Stimulated activated CD8-positive, alpha-beta memory T cell treated with anti-CD3 and anti-CD28 coated beads, Interleukin-15, amount 100 ng/mL, for 1 hour (primary cell): ENCODE measurements around the gene ELP5.
A peak's percentile ranks its signal among the peaks of the same experiment; 100 is the strongest.

Experiments
- DNase-seq: peaks from one replicate; pipeline ENCODE4 v3.0.0-alpha.2; 2020; ENCODE audit warnings: low read depth

The ELP5 gene, protein sequence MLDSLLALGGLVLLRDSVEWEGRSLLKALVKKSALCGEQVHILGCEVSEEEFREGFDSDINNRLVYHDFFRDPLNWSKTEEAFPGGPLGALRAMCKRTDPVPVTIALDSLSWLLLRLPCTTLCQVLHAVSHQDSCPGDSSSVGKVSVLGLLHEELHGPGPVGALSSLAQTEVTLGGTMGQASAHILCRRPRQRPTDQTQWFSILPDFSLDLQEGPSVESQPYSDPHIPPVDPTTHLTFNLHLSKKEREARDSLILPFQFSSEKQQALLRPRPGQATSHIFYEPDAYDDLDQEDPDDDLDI

DNA sequence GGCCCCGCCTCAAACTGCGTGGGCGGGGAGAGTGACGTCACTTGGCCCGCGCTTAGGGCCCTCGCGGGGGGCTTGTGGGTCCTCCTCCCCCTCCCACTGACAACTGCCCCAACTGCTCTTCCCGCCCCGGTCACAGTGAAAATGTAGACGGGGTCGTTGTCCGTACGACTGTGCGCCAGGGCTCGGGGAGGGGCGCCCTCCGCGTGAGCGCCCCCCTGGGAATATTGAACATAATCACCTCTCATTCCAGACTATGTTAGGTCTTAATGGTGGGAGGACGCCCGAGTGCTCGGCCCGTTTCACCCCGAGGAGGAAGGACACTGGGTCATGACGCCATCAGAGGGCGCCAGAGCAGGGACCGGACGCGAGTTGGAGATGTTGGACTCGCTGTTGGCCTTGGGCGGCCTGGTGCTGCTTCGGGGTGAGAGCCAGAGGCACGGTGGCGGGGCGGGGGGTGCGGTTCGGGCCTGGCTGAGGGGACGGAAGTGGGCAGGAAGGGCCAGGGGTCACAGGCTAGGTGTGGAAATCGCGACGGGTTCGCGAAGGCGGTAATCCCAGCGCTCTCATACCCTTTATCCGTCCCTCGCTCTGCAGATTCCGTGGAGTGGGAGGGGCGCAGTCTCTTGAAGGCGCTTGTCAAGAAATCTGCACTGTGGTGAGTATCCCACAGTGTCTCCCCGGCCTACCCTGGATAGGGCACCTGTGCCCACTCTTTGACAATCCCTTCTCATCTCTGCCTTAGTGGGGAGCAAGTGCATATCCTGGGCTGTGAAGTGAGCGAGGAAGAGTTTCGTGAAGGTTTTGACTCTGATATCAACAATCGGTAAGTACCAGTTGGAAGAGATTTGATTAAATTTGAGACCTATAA lies at the start of gene ELP5:
Gene ELP5 (plus strand): TSS at position 40 of the 868 bp plus-strand sequence. CDS start 336 bp downstream, at position 376.
- peak; percentile 73 for DNase-seq

DNA sequence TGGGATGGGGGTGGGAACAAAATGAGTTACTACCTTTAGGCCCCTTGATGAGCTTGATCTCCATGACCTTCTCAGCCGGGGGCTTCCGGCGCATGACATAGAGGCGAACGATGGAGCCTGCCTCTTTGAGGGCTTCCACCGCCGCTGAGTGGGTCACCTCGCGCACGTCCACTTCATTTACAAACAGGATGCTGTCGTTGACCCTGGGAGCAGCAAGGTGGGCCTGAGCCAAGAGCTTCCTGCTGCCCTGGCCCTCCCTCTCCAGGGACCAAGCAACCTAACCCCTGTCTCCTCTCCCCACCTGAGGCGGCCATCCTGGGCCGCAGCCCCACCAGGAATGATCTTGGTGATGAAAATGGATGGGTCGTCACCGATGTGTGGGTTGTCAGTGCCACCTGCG lies 48.6 kb upstream of the ELP5 start:
- DNase-seq = no peak

DNA sequence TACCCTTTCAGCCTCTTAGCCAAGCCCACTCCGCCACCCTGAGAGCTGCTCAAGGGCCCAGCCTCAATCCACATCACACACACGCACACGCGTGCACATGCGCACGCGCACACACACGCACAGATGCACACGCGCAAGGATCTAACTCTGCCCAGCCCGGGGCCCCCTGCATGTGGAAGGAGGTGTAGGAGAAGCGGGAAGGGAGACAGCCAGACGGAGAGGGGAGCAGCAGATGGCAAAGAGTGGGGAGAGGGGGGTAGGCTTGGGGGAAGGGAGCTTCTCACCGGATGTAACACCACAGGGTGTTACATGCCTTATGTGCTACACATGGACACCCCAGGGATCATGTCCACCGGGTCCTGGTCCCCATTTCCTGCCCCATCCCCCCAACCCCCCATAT lies 47.7 kb upstream of the ELP5 start:
- no peak for DNase-seq

DNA sequence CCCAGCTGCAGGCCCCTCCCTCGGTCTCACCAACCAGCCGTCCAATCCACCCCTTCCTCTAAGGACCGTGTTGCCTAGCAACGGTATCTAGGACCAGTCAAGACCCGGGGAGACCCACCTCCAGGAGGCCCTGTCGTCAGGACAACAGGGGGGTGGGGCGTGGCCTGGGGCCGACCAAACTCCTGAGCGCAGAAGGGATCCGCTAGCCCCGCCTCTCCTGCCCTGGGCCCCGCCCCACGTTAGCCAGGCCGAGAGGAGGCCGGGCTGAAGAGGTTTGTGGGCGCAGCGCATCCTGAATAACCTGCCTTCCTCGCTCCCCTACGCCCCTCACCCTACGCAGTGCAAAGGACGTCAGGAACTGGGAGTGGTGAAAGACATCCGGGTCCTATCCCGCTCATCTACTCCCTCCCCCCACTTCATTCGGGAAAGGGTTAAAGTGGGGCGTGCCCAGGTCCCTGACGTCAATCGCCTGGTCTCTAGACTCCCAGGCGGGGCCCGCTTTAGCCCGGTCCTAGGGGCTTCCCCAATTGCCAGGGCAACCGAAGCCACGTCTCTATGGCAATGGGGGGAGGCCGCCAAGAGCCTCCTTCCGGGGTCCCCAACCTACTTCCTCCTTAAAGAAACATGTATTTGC lies 47.1 kb upstream of the ELP5 start:
- DNase-seq = peak; percentile 91

DNA sequence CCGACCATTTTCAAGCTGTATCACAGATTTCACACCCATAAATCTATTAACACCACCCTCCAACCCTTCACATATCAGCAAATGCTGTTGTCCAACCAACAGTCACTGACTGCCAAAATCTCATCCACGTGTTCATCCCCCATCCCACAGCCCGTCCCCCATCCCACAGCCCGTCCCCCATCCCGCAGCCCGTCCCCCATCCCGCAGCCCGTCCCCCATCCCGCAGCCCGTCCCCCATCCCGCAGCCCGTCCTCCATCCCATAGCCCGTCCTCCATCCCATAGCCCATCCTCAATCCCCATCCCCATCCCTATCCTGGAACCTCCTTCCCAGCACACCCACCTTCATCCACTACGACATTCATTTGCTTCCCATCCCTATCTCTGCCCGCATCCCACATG lies 46.5 kb upstream of the ELP5 start:
- DNase-seq = no peak

DNA sequence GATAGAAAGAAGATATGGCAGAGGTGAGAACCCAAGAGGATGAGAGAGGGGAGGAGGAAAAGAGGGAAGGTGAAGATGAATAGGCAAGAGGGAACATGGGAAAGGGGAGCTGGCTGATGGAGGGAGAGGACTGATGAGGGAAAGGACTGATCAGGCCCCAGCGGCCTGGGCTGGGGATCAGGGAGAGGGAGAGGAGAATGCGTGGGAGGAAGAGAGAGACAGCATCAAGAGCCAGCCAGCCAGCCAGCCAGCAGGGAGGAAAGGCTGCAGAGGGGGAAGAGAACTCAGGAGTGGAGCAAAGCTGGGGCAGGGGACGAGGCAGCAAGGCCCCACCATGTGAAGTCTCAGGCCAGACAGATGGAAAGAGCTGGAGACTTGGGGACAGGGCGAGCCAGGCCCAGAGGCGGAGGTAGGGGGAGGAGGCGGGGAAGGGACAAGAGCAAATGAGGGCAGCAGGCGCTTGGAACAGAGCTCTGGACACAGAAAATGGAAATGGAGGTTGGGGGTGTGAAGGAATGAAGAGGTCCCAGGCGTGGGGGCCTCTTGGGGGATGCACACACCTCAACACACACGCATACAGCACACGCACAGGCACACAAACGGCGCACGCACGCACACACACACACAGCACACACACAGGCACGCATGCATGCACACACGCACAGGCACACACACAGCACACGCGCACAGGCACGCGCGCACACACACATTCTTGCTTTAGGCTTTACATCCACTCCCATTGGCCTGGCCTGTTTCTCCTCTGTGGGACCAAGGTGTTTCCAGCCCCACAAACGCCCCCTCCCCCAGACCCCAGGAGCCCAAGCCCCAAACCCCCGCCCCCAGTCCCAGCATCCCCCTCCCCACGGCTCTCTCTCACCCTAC lies 44.7 kb upstream of the ELP5 start:
- DNase-seq = no peak

DNA sequence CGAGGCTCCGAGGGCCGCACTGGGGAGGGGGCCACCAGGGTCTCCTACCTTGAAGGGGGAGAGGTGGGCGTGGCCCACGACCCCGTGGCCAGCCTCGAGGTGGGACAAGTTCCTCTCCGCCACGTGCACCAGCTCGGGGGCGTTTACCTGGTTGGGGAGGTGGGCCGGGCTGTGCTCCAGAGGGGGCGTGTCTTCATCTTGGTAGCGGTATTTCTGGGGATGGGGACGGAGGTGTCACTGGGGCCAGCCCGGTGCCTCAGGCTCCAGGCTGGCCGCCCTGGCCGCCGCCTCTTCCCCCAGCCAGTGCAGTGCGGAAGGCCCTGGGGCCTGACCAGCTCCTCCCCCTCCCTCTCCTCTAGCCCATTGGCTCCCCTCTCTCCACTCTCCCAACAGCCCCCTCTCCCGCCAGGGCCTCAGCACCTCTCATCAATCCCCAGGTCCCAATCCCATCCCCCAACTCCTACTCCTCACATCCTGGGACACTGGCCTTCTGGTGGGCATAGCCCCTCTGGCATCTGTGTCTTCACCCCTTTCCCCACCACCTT lies 43.9 kb upstream of the ELP5 start:
- no peak for DNase-seq

DNA sequence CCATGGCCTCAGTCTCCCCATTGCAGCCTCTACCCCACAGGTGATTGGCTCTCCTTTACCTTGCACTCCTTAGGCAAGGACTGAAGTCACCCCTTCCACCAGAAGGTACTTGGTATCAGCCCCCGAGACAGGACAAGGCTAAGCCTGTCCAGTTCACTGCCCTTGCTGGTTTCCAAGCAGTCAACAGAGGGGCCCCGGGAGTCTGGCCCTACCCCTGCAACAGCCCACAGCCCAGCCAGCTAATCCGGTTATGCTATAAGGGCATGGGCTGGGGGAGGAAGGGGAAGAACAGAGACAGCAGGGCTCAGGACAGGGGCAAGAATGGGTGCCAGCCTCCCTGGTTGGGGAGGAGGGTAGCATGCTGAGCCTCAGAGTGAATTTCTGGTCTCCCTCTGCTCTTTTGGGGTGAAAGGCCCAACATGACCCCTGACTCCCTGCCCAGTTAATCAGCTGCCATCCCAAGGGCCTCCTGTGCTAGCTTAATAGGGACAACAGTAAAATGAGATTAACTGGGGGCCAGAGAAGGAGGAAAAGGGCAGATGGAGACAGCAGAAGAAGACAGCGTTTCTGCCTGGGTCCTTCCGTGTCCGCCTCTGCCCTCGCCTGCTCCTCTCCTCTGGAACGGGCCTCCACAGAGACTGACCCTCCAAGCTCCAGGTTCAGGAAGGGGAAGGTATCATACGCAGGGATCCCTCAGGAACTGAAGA lies 43.1 kb upstream of the ELP5 start:
- no peak for DNase-seq

DNA sequence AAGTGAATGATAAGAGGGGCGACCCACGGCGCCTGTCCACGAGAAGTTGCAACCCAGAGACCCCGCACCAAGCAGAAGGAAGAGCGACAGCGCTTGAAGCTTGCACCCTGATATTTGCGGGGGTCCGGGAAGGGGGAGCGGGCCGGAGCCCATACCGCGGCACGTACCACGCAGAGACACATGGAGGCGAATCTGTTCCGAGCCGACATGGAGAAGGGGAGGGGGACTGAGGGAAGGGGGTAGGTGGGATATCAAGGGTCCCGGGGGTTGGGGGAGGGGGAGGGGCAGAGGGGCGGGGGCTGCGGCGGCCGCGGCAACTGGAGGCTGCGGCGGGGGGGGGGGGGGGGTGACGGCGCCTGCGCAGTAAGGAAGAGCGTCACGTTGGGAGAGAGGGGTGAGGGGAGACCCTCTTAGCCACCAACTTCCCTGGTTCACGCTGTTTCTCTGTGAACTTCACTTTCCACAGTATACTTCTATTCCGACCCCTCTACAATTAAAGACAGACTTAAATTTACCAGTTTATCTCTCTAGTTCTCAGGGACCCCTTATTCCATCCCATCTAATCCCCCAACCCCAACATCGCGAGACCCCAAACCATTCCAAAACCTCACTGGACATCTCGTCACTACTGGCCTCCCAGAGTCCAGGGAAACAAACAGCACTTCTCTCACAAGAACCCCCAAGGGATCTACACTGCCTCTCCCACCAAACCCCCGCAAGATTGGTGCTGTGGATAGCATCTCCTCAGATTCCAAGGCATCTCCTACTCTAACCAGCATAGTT lies 40.3 kb upstream of the ELP5 start:
- DNase-seq = no peak

DNA sequence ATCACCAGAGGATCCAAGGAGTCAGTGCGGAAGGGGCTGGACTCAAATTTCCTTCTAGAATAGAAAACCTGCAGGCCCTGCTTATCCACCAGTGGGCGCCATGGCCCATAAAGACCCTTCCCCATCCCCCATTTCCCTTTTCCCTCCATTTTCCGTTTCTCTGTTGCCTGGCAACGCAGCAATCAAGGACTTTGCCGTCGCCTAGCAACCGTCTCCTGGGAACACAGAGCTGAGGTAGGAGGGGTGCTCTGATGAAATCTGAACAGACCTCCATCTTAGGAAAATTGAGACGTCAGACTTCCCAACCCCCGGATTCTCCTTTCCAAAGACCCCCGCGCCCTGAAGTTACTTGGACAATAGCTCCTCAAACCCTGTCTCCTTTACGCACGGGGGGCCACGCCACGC lies 38.1 kb upstream of the ELP5 start:
- DNase-seq = no peak

DNA sequence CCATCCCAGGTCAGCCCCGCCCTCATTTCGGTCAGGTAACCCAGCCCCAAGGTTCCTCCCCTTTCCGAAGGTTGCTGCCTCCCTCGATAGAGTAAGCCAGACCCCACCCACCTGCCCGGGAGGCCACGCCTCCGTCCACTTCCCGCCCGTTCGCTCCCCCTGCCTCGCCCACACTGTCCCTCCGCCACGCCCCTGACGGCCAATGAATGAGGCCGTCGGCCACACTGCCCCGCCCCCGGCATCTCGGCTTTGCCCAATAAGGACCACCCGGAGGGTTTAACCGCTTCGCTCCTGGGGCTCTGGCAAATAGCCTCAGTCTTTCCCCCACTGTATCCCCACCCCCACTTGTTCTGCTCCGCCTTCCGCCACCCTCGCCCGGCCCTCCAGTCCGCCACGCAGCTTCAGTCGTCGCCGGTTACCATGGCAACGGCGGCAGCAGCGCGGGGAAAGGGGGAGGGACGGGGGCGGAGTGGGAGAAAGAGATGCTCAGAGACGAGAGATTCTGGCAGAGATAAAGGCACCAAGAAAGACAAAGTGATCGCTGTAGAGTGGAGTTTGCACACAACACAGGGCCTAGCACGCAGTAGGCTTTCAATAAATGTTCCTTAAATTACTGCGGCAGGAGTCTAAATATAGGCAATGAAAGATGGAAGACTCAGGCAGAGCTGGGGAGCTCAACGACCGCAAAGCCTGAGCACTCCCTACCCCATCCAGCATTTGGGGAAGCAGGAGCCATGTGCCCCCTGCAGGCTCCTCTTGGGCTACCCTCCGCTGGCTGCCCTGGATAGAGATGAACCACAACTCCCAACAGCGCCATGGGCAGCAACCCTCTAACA lies 37.5 kb upstream of the ELP5 start:
- DNase-seq = peak; percentile 99

DNA sequence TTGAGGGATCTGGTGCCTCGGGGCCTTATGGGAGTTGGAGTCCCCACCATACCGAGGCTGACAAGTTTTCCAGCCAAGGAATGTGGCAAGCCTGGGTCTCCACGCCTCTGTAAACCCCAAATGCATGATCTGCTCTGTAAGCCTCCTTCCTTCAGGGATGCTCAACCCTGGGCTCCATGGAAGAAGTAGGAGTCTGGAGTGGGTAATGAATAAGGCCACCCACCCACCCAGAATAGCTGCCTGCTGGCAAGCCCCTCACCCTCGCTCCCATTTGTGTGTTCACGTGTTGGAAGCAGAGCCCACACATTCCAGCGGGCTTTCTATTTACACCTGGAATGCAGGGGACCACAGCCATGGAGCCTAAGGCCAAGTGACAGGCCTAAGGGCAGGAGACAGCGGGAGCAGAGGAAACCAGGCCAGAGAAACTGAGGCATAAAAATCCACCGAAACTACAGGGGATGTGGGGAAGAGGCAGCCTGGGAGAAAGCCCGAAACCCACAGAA lies 36.8 kb upstream of the ELP5 start:
- DNase-seq = no peak

DNA sequence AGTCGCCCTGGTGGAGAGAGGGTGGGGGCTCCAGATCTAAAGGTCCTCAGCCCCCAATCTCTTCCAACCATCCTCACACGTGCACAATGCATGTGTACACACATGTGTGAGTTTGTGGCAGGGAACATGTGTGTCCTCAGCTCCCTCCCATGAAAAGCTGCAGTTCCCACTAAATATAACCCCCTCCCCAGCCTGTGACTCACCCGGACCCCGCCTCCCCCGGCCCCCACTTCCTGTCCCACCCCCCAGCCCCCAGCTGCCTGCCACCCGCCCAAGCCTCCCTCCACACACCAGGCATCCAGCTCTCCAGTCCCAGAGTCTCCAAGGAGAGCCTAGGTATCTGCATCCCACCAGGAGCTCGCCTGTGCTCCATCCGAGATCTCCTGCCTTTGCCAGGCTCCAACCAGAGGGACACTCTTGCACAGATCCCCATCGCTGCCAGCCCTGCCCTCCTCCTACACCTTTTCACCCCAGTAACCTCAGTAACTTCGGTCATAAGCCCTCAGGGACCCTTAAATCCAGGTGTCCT lies 36.3 kb upstream of the ELP5 start:
- no peak for DNase-seq

DNA sequence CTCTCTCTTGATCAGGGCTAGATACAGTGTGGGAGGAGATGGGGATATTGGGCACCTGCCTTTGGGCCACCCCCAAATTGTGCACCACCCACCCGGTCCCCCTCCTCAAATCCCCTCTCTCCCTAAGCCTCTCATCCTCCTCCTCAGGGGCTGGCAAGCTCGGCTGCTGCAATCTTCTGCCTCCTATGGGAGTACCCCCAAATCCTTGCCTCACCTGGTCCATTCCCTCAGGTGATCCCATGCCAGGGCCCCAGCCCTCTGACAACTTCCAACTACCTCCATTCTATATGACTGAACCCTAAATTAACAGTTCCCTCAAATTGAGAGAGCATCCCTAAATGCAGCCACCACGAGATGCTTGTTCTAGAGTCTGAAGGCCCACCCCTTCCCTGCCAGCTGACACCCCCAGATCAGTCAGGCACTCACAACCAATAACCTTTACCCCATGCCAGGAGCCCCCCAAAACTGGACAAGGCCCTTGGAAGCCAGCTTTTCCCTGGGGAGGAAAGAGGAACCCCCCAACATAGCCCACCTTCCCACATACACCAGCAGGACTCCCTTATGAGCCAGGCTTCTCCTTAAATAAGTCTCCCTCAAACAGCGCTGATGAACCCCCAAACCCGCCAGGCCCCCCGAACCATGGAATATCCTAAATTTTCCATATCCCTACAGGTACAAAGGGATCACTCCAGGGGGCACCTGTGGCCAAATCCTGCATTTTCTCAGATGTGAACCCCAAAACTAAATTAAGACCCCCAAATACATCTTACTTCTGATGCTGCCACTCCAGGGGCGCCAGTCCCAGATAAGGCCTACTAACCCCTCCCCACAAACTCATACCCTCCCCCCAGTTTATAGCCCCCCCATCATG lies 35.5 kb upstream of the ELP5 start:
- no peak for DNase-seq

DNA sequence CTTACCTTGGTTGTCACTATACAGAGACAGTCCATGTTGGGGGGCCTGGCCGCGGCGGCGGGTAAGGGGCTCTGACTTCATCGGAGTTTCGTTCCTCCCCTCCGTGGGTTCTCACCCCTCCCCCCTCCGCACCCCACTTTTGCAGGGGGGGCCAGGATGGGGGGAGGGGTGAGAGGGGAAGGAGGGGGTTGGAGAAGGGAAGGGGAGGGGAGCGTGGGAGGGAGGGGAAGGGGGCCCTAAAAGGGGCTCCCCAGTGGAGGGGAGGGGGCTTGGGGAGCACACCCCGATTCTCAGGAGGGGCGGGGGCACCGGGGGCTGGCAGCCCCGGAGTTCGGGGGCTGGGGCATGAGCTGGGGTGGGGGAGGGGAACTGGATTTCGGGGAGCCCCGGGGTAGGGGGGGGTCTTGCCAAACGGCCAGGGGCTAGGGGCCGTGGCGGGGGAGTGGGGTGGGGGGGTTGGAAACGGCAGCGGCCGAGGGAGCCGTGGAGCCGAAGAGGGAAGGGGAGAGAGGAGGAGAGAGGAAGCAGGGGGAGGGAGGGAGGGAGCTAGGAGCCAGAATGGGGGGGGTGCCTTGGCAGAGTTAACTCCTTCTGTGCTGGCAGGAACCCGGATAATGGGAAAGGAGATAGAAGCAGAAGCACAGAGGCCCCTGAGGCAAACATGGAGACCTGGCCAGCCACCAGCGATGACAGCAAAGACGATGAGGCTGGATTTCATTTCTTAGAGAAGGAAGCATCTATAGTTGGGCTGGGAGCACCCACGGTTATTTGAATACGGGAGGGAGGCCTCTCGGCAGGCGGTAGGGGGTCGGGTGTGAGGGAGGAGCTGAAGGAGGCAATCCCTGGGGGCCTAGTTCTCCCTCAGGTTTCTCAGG lies 34.7 kb upstream of the ELP5 start:
- no peak for DNase-seq

DNA sequence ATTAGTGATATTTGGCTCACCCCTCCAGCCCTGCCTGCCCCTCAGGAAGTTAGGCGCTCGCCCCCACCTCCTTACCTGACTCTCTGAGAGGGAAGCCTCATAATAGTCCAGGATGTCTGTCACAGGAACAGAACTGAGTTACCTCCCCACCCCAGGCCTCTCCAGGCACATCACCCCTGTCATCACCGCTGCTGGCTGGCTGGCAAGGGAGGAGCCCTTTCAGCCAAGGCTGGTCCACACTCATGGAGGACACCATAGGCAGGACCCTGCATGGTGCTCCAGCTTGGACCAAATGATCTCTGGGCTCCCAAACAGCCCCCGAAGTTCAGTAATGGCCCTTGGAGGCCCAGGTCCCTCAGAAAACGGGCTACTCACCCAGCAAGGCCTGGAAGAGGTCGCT lies 33.8 kb upstream of the ELP5 start:
- DNase-seq = no peak

DNA sequence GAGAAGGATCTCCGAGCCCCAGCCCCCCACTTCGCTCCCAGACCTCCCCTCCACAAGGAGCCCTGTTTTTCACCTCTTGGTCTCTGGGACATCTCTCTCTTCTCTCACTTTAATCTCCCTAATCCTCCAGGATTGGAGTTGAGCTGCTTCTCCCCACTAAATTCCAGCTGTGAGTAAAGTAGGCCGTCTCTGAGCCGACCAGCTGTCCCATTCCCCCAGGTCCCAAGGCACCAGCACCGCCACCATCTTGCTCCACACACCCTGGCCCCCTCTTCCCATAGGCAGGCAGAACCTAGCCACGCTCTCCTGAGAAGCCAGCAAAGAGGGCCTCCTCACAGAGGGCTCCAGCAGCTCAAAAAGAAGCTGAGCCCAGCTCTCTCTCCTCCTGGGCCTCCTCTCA lies 33.3 kb upstream of the ELP5 start:
- DNase-seq = no peak
